Caki2 (cell line): ENCODE results near the gene CFAP157. TPM values are rescaled to one million over a fixed set of nuclear protein-coding genes. Genes with fewer than 3 reads are reported as not detected.

ENCODE experiments used
- DNase-seq: peaks from one replicate; pipeline ENCODE4 v3.0.0-alpha.2; 2015; ENCODE audit warnings: low read depth
- in situ Hi-C: cut with HindIII; loops from 2 replicates; pipeline ENCODE4 v1.10.0; 2016; ENCODE audit warnings: low sequenced_read_pairs, low pct_unique_long_range_greater_than_20kb, mixed read lengths
- total RNA-seq: library from RNA; depleted of rRNA; stranded (reverse); fragments of >200 nt; shearing (Covaris generic); gene quantifications from 2 replicates; pipeline ENCODE4 v1.2.3, GENCODE V29; 2014; ENCODE audit warnings: low replicate concordance

The CFAP157 gene
- total RNA-seq, 1 experiment from 2014 or later, result not detected

- no peak for DNase-seq
- in situ Hi-C loops, result no loop called here
Measured at GRCh38 chr9:127711831-127712274, 5.1 kb downstream of the CFAP157 start.

- in situ Hi-C loops, result no loop called here
- no peak for DNase-seq
Measured at GRCh38 chr9:127712371-127712770, 5.6 kb downstream of the CFAP157 start.

GRCh38 chr9:127712867-127713266 is 6.1 kb downstream of the CFAP157 start:
- in situ Hi-C loops, result no loop called here

GRCh38 chr9:127714020-127714750 is 7.4 kb downstream of the CFAP157 start:
- in situ Hi-C loops, result no loop called here
- no peak for DNase-seq

More at GRCh38 chr9:127712867-127713266, 6.1 kb downstream of the CFAP157 start:
- DNase-seq, result no peak

- DNase-seq, result no peak
- in situ Hi-C loops, result no loop called here
Measured at GRCh38 chr9:127714951-127715469, 8.2 kb downstream of the CFAP157 start.

GRCh38 chr9:127715470-127716337 is 8.9 kb downstream of the CFAP157 start, which contains the start of the genes PTRH1 and TTC16:
Gene PTRH1, minus strand, starts transcription at chr9:127715663. Its CDS starts 24 bp downstream, at chr9:127715639.
Gene TTC16, plus strand, starts transcription at chr9:127716079. Its CDS starts 67 bp downstream, at chr9:127716146.
- DNase-seq, result peak; percentile 90
- in situ Hi-C loops, result no loop called here

GRCh38 chr9:127716412-127716811 is 9.6 kb downstream of the CFAP157 start:
- in situ Hi-C loops, result no loop called here
- no peak for DNase-seq

GRCh38 chr9:127717766-127718165 is 11.0 kb downstream of the CFAP157 start:
- no peak for DNase-seq
- in situ Hi-C loops, result no loop called here

- in situ Hi-C loops, result no loop called here
Measured at GRCh38 chr9:127720031-127720864, 13.5 kb downstream of the CFAP157 start.

GRCh38 chr9:127720865-127721227 is 14.1 kb downstream of the CFAP157 start:
- in situ Hi-C loops, result no loop called here
- DNase-seq, result no peak

More at GRCh38 chr9:127720031-127720864, 13.5 kb downstream of the CFAP157 start:
- DNase-seq, result no peak

GRCh38 chr9:127721391-127721821 is 14.6 kb downstream of the CFAP157 start:
- in situ Hi-C loops, result no loop called here
- peak; percentile 39 for DNase-seq

GRCh38 chr9:127722055-127722745 is 15.4 kb downstream of the CFAP157 start:
- no peak for DNase-seq
- in situ Hi-C loops, result no loop called here

- in situ Hi-C loops, result no loop called here
- no peak for DNase-seq
Measured at GRCh38 chr9:127723013-127723412, 16.2 kb downstream of the CFAP157 start.

- in situ Hi-C loops, result no loop called here
- no peak for DNase-seq
Measured at GRCh38 chr9:127723444-127723843, 16.7 kb downstream of the CFAP157 start.

GRCh38 chr9:127724012-127724411 is 17.2 kb downstream of the CFAP157 start:
- no peak for DNase-seq
- in situ Hi-C loops, result no loop called here

- in situ Hi-C loops, result no loop called here
Measured at GRCh38 chr9:127726871-127727270, 20.1 kb downstream of the CFAP157 start.

GRCh38 chr9:127728808-127729207 is 22.0 kb downstream of the CFAP157 start:
- in situ Hi-C loops, result no loop called here
- DNase-seq, result no peak

More at GRCh38 chr9:127726871-127727270, 20.1 kb downstream of the CFAP157 start:
- no peak for DNase-seq
